Retinal pigment epithelial cell (primary cell): Measurements from ENCODE around the gene COL1A1.

Experiments used
- DNase-seq: peaks from one replicate; pipeline ENCODE4 v3.0.0-alpha.2; 2010; ENCODE audit warnings: low read depth
- H3K4me3 ChIP-seq: 2 replicates; pipeline ENCODE4 v1.5.1; 2011; ENCODE audit warnings: mild to moderate bottlenecking, low read length, control low read depth, moderate library complexity
- TF ChIP-seq, protein P1 (sequence below): conservative IDR thresholded peaks from 2 replicates; pipeline ENCODE4 v1.5.1; 2011; ENCODE audit warnings: low read depth, low read length, control low read depth, inconsistent platforms

The COL1A1 gene

DNA sequence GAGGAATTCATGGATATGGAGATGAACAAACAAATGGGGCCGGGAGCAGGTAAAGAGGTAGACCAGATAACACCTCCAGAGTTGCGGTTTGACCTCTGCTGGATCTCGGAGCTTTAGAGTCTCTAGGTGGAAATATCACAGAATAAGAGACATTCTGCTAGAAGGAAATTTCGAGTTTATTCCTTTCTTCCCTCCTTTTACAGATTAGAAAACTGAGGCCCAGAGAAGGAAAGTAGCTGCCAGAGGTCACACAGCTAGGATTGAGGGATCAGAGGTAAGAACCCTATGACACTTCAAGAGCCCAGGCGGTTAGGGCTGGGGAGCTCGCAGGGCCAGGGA lies 7.7 kb upstream of the COL1A1 start:
- no peak for DNase-seq
- no peak overlapping the region for H3K4me3 ChIP-seq
- TF ChIP-seq, protein P1, sequence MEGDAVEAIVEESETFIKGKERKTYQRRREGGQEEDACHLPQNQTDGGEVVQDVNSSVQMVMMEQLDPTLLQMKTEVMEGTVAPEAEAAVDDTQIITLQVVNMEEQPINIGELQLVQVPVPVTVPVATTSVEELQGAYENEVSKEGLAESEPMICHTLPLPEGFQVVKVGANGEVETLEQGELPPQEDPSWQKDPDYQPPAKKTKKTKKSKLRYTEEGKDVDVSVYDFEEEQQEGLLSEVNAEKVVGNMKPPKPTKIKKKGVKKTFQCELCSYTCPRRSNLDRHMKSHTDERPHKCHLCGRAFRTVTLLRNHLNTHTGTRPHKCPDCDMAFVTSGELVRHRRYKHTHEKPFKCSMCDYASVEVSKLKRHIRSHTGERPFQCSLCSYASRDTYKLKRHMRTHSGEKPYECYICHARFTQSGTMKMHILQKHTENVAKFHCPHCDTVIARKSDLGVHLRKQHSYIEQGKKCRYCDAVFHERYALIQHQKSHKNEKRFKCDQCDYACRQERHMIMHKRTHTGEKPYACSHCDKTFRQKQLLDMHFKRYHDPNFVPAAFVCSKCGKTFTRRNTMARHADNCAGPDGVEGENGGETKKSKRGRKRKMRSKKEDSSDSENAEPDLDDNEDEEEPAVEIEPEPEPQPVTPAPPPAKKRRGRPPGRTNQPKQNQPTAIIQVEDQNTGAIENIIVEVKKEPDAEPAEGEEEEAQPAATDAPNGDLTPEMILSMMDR = no peak

DNA sequence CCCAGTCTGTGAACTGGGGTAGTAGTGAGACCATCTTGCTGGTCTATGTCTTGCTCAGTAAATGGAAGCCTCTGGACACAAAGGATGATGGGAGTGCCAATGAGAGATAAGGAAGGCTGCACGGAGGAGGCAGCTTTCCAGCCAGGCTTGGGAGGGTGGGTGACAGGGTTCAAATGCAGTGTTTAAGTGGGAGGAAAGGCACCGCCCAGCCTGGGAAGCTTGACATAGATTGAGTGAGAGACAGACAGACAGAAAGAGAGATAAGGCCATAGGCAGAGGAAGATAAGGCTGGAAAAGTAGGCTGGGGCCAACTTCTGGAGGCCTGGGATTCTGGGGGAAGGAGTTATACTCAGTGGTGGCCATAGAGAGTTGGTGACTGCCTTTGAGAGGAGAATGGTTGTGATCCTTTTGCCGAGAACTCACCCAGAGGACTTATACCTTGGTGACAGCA lies 7.2 kb upstream of the COL1A1 start:
- TF ChIP-seq, protein P1 = no peak
- no peak for DNase-seq
- no peak overlapping the region for H3K4me3 ChIP-seq

DNA sequence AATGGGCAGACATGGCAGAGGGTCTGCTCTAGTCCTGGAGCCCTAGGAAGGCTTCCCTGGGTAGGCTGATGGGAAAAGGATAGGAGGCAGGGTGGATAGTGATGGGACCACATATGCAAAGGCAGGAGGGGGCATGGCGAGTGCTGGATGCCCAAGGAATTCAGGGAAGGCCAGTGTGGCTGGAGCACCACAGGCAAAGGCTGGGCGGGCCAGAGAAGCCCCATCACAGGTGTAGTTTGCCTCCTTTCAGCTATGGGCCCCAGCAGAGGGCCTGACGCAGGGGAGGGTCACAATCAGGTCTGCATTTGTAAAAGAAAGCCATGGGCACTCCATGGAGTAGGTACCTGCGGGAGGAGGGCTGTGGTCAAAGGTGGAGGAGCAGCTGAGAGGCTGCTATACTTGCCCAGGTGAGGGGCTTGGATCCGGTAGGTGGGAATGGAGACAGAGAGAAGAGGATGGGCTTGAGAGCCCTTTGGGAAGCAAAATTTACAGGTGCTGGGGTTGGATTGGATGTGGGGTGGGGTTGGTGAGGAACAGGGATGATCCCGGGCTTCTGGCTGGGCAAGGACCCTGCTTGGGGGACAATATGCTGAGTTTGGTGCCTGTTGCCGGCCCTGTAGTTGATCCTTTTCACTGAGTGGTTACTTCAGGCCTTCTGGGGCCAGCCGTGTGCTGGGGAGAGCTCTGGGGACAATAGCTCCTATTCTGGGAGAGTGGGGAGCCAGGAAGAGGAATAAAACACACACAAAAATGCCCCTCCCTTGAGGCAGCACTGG lies 6.5 kb upstream of the COL1A1 start:
- no peak for DNase-seq
- TF ChIP-seq, protein P1 = no peak
- H3K4me3 ChIP-seq = no peak overlapping the region

DNA sequence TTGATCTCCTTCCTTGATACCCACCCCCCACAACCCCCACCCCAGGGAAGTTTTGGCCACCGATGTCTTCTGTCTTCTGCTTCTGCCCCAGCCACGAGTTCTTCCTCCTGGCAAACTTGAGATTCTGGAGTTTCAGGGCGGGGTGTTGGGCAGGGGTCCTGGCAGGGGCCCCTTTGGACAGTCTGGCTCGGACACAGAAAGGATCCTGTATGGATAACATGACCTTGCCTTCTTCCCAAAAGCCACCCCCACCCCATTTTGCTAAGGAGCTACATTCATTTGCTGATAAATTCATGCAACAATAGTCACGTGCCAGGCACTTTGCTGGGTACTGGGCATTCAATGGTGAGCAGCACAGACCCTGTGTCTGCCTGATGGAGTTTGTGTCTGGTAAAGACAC lies 5.9 kb upstream of the COL1A1 start:
- TF ChIP-seq, protein P1 = no peak
- no peak overlapping the region for H3K4me3 ChIP-seq

DNA sequence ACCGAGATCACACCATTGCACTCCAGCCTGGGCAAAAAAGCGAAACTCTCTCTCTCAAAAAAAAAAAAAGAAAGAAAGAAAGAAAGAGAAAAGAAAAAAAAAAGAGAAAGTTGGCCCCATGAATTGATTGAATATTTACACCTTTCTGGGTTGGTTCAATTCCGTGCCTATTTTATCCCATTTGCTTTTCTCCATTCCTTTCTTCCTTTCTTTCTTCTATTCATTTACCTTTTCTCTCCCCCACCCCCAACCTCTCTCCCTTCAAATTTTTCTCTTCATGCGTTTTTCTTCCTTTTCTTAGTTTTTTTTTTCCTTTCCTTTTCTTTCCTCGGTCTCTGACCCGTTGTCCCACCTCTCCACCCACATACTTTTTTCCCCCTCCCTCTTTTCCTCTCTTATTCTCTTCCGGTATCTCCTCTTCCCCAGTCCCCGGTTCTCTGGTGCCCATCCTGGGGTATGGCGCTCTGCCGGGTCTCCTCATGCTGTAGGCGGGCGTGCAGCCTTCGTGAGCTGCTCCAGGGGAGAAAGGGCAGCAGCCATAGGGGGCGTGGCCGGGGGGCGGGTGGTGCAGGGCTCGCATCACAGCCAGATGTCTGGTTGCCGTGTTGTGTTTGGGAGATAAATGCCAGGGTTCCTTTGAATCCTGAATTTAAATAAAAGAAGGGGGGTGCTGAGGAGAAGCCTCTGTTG lies 5.3 kb upstream of the COL1A1 start:
- no peak for DNase-seq
- TF ChIP-seq, protein P1 = no peak
- no peak overlapping the region for H3K4me3 ChIP-seq

More for the DNA sequence above, 5.9 kb upstream of the COL1A1 start:
- DNase-seq = no peak

DNA sequence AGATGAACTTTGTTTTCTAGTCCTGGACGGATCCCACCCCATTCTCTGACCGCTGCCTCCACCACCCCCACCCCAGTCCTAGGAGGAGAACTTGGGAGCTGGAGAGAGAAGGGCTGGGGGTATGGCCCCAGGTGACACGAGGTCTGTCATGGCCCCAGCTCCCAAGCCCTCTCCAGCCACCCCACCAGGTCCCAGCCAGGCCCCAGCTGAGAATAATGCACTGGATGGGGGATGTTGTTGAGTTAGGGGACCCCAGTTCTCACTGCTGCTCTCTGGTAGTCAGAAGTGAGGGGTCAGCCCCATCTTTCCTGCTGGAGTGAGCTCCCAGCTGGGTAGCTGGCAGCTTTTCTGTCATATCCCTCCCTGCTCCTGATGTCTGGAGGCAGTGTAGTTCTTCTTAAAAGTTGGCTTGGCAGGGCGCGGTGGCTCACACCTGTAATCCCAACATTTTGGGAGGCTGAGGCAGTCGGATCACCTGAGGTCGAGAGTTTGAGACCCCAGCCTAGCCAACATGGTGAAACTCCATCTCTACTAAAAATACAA lies 4.6 kb upstream of the COL1A1 start:
- H3K4me3 ChIP-seq = no peak overlapping the region
- DNase-seq = no peak
- TF ChIP-seq, protein P1 = no peak
